ENCODE data around the gene SGK1. TPM values are rescaled to one million over a fixed set of nuclear protein-coding genes. Genes with fewer than 3 reads are reported as not detected.

SGK1 gene
- polyA plus RNA-seq, 1 donor (not counting 4 experiments of a cell fraction or from before 2014, with no cell fraction given): 156 TPM

DNA sequence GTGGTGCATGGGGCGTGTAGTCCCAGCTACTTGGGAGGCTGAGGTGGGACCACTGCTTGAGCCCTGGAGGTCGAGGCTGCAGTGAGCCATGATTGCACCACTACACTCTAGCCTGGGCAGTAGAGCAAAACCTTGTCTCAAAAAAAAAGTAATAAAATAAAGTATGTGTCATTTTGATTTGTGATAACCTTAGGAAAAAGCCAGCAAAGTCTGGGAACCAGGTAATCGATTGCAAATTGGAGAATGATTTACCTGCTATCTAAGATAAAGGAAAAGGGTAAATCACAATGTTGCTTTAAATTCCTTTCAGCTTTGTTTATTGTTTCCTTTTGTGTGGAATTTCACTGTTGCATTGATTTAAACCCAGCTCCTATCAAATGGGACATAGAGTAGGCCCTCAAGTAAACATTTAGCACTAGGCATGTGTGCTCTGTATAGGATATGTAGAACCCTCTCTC, 59.0 kb downstream of the SGK1 start:
- no peak overlapping the region for H3K4me3 ChIP-seq (ENCODE audit: control insufficient read depth in 2 of 3, extremely low read depth in 1 of 3, insufficient read depth in 2 of 3, low read depth in 1 of 3, low read length in 3 of 3)
- no peak overlapping the region for H2AFZ ChIP-seq (ENCODE audit: control insufficient read depth, low read length)
- no peaks in the 10 kb centered on the region for H3K36me3 ChIP-seq (ENCODE audit: control insufficient read depth in 2 of 2, extremely low read depth in 1 of 2, insufficient read depth in 2 of 2, low read length in 2 of 2)
- dilution Hi-C loops (cut with MboI; ENCODE audit: extremely low pct_ligation_motif_present, low sequenced_read_pairs): no loop called here
- no peaks in the 10 kb centered on the region for H3K9me1 ChIP-seq (ENCODE audit: control insufficient read depth, extremely low read depth, insufficient read depth, low read length)
- H3K4me2 ChIP-seq (ENCODE audit: control insufficient read depth, extremely low read depth, insufficient read depth, low read depth, low read length): no peak overlapping the region
- no peaks in the 10 kb centered on the region for H3K4me1 ChIP-seq (ENCODE audit: control insufficient read depth, extremely low read depth, insufficient read depth, low read length)
- H4K20me1 ChIP-seq (ENCODE audit: control insufficient read depth, extremely low read depth, insufficient read depth, low read length): no peaks in the 10 kb centered on the region
- H3K79me2 ChIP-seq (ENCODE audit: control insufficient read depth, insufficient read depth, low read length): no peaks in the 10 kb centered on the region
- no peaks in the 10 kb centered on the region for H3K9me3 ChIP-seq (ENCODE audit: control insufficient read depth, low read depth, low read length)
- DNase-seq (ENCODE audit: low read depth, low spot score): no peak
- no peaks in the 10 kb centered on the region for H3K27me3 ChIP-seq (ENCODE audit: control insufficient read depth, extremely low read depth, insufficient read depth, low read length)
- FAIRE-seq: no peak
- TF ChIP-seq, protein P1, sequence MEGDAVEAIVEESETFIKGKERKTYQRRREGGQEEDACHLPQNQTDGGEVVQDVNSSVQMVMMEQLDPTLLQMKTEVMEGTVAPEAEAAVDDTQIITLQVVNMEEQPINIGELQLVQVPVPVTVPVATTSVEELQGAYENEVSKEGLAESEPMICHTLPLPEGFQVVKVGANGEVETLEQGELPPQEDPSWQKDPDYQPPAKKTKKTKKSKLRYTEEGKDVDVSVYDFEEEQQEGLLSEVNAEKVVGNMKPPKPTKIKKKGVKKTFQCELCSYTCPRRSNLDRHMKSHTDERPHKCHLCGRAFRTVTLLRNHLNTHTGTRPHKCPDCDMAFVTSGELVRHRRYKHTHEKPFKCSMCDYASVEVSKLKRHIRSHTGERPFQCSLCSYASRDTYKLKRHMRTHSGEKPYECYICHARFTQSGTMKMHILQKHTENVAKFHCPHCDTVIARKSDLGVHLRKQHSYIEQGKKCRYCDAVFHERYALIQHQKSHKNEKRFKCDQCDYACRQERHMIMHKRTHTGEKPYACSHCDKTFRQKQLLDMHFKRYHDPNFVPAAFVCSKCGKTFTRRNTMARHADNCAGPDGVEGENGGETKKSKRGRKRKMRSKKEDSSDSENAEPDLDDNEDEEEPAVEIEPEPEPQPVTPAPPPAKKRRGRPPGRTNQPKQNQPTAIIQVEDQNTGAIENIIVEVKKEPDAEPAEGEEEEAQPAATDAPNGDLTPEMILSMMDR (optimal IDR thresholded peaks at IDR 0.05 in 1 of 3, IDR thresholded peaks at IDR 0.05 in 1 of 3, conservative IDR thresholded peaks at IDR 0.05 in 1 of 3; ENCODE audit: extremely low read depth in 1 of 3, insufficient read depth in 2 of 3, low read length in 3 of 3): no peak
- TF ChIP-seq EZH2 (IDR thresholded peaks at IDR 0.05; ENCODE audit: low read length): no peak
- H3K27ac ChIP-seq (ENCODE audit: control insufficient read depth, insufficient read depth, low read length): no peak overlapping the region
- no peak overlapping the region for H3K9ac ChIP-seq (ENCODE audit: control insufficient read depth, extremely low read depth, insufficient read depth, low read length)

DNA sequence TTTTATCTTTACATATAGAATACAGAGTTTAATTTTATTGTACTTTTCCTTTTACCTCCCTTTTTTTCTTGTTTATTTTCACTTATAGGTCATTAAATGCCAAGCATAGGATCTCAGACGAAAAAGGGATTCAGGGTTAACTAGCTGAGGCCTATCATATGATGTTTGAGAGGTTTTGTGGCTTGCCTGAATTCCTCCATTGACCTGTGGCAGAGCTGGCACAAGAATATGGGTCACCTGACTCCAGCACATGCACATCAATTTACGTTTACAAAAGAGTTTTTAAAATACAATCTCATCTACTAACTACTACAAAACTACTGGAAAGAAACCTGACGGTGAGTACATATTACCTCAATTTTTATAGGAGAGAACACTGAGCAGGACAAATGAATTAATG, 60.4 kb downstream of the SGK1 start:
- Histone ChIP-seq H3K4me2 (ENCODE audit: control insufficient read depth, extremely low read depth, insufficient read depth, low read depth, low read length) (no peak overlapping the region), H3K27me3 (ENCODE audit: control insufficient read depth, extremely low read depth, insufficient read depth, low read length) (no peaks in the 10 kb centered on the region), H3K79me2 (ENCODE audit: control insufficient read depth, insufficient read depth, low read length) (no peaks in the 10 kb centered on the region), H3K4me1 (ENCODE audit: control insufficient read depth, extremely low read depth, insufficient read depth, low read length) (no peaks in the 10 kb centered on the region), H4K20me1 (ENCODE audit: control insufficient read depth, extremely low read depth, insufficient read depth, low read length) (no peaks in the 10 kb centered on the region), H3K9me1 (ENCODE audit: control insufficient read depth, extremely low read depth, insufficient read depth, low read length) (no peaks in the 10 kb centered on the region), H3K9ac (ENCODE audit: control insufficient read depth, extremely low read depth, insufficient read depth, low read length) (no peak overlapping the region), H3K4me3 (ENCODE audit: control insufficient read depth in 2 of 3, extremely low read depth in 1 of 3, insufficient read depth in 2 of 3, low read depth in 1 of 3, low read length in 3 of 3) (no peak overlapping the region), H3K27ac (ENCODE audit: control insufficient read depth, insufficient read depth, low read length) (no peak overlapping the region), H3K36me3 (ENCODE audit: control insufficient read depth in 2 of 2, extremely low read depth in 1 of 2, insufficient read depth in 2 of 2, low read length in 2 of 2) (no peaks in the 10 kb centered on the region), H2AFZ (ENCODE audit: control insufficient read depth, low read length) (no peak overlapping the region), H3K9me3 (ENCODE audit: control insufficient read depth, low read depth, low read length) (no peaks in the 10 kb centered on the region)
- FAIRE-seq (no peak), DNase-seq (ENCODE audit: low read depth, low spot score) (no peak)
- TF ChIP-seq, protein P1 (optimal IDR thresholded peaks at IDR 0.05 in 1 of 3, IDR thresholded peaks at IDR 0.05 in 1 of 3, conservative IDR thresholded peaks at IDR 0.05 in 1 of 3; ENCODE audit: extremely low read depth in 1 of 3, insufficient read depth in 2 of 3, low read length in 3 of 3): no peak
- no peak for TF ChIP-seq EZH2 (IDR thresholded peaks at IDR 0.05; ENCODE audit: low read length)
- dilution Hi-C loops (cut with MboI; ENCODE audit: extremely low pct_ligation_motif_present, low sequenced_read_pairs): no loop called here

Data from keratinocyte (primary cell).